ENCODE data around the gene ADGRG4. TPM values are rescaled to one million over a fixed set of nuclear protein-coding genes. Genes with fewer than 3 reads are reported as not detected.

The ADGRG4 gene
- total RNA-seq, 1 experiment from 2014 or later, result not detected

GRCh38 chrX:136456133-136456532 is 155.4 kb downstream of the ADGRG4 start:
- no peak for DNase-seq (ENCODE audit: extremely low read depth, low read depth)

GRCh38 chrX:136457303-136457917 is 156.6 kb downstream of the ADGRG4 start:
- no peak for DNase-seq (ENCODE audit: extremely low read depth, low read depth)

GRCh38 chrX:136464589-136464988 is 163.8 kb downstream of the ADGRG4 start:
- DNase-seq (ENCODE audit: extremely low read depth, low read depth), result no peak

Other genes with a start within 250 kb of the ADGRG4 start
- 14.1 and 15.8 TPM in 2 replicates for gene FHL1, start 153.4 kb upstream of the ADGRG4 start, total RNA-seq (2014; rRNA removed; shearing (Covaris generic))
- 23.1 and 27.3 TPM in 2 replicates for gene MAP7D3, start 49.6 kb upstream of the ADGRG4 start, total RNA-seq (2014; rRNA removed; shearing (Covaris generic))
- gene BRS3, start 187.0 kb downstream of the ADGRG4 start, total RNA-seq (2014; rRNA removed; shearing (Covaris generic)), result not detected in 2 replicates
- 62.4 and 63.5 TPM in 2 replicates for gene HTATSF1, start 196.6 kb downstream of the ADGRG4 start, total RNA-seq (2014; rRNA removed; shearing (Covaris generic))
- gene VGLL1, start 231.3 kb downstream of the ADGRG4 start, total RNA-seq (2014; rRNA removed; shearing (Covaris generic)), result not detected in 2 replicates